GM23338 (cell line): ENCODE data around the gene CPO. TPM values are rescaled to one million over a fixed set of nuclear protein-coding genes. Genes with fewer than 3 reads are reported as not detected.

Source experiments
- CTCF ChIP-seq, 2 experiments: fragments of 200-600 bp in 1 of 2; sonication (generic) in 1 of 2; conservative IDR thresholded peaks; 2 replicates each; pipeline versions ENCODE4 v1.5.1 to v1.6.1; 2016 to 2017; ENCODE audit warnings: antibody characterized with exemption in 2 of 2, low read depth in 2 of 2, mild to moderate bottlenecking in 2 of 2, moderate library complexity in 1 of 2
- POLR2AphosphoS5 ChIP-seq: IDR thresholded peaks from 2 replicates; pipeline ENCODE4 v1.6.1; 2016; ENCODE audit warnings: antibody characterized with exemption, low read depth
- REST ChIP-seq: IDR thresholded peaks from one replicate; pipeline ENCODE4 v1.6.1; 2018; ENCODE audit warnings: antibody characterized with exemption; ENCODE audit not compliant: unreplicated experiment
- STAT1 ChIP-seq: IDR thresholded peaks from one replicate; pipeline ENCODE4 v1.6.1; 2016; ENCODE audit warnings: antibody characterized with exemption; ENCODE audit not compliant: unreplicated experiment
- polyA plus RNA-seq: library from polyadenylated mRNA; unstranded; fragments of >200 nt; fragmentation: Nextera tagmentation; extraction: Ambion mirVana; gene quantifications from 2 replicates; pipeline ENCODE4 v1.2.1, GENCODE V29; 2016
- total RNA-seq: library from RNA; depleted of rRNA; stranded (reverse); fragments of >200 nt; shearing (Covaris generic); gene quantifications from 2 replicates; pipeline ENCODE4 v1.2.3, GENCODE V29; 2014; rRNA removed

Gene CPO
- total and polyA plus RNA-seq, 2 experiments from 2014 or later: 0.91 to 0.94 TPM

GRCh38 chr2:207015901-207016300 lies 76.6 kb downstream of the CPO start (continued):
- no peak for TF ChIP-seq CTCF (conservative IDR thresholded peaks at IDR 0.05; ENCODE audit: low read depth in 2 of 2)
- TF ChIP-seq POLR2AphosphoS5: no peak
- TF ChIP-seq REST: no peak
- no peak for TF ChIP-seq STAT1

Other genes with a start within 250 kb of the CPO start
- gene DYTN, start 221.1 kb upstream of the CPO start, total RNA-seq: not detected in 2 replicates
- gene DYTN, start 221.1 kb upstream of the CPO start, polyA plus RNA-seq: not detected in 2 replicates
- gene MDH1B, start 174.2 kb upstream of the CPO start, total RNA-seq: 0.89 and 1.7 TPM in 2 replicates
- 1.5 and 1.8 TPM in 2 replicates for gene MDH1B, start 174.2 kb upstream of the CPO start, polyA plus RNA-seq
- gene FASTKD2, start 173.9 kb upstream of the CPO start, total RNA-seq: 48.7 and 53.8 TPM in 2 replicates
- gene FASTKD2, start 173.9 kb upstream of the CPO start, polyA plus RNA-seq: 15.0 and 20.5 TPM in 2 replicates
- 11.1 and 15.4 TPM in 2 replicates for gene KLF7, start 226.4 kb downstream of the CPO start, total RNA-seq
- gene KLF7, start 226.4 kb downstream of the CPO start, polyA plus RNA-seq: 5.7 and 7.6 TPM in 2 replicates